Endothelial cell (in vitro differentiated cells): ENCODE results near the gene CLIC6. TPM values are rescaled to one million over a fixed set of nuclear protein-coding genes. Genes with fewer than 3 reads are reported as not detected.

Source experiments
- DNase-seq: peaks from one replicate; pipeline ENCODE4 v3.0.0; 2021; ENCODE audit warnings: low spot score
- H3K27ac Mint-ChIP-seq: one replicate; pipeline ENCODE4 v1.8.0; 2021; ENCODE audit warnings: mixed read lengths, inconsistent platforms; ENCODE audit not compliant: unreplicated experiment
- H3K27me3 Mint-ChIP-seq: one replicate; pipeline ENCODE4 v1.8.0; 2021; ENCODE audit warnings: mild to moderate bottlenecking, moderate library complexity, mixed read lengths, inconsistent platforms; ENCODE audit not compliant: unreplicated experiment
- H3K36me3 Mint-ChIP-seq: one replicate; pipeline ENCODE4 v1.8.0; 2021; ENCODE audit warnings: mild to moderate bottlenecking, low read depth, mixed read lengths, inconsistent platforms; ENCODE audit not compliant: unreplicated experiment
- H3K4me1 Mint-ChIP-seq: one replicate; pipeline ENCODE4 v1.8.0; 2021; ENCODE audit warnings: mild to moderate bottlenecking, mixed read lengths, inconsistent platforms; ENCODE audit not compliant: unreplicated experiment
- H3K4me3 Mint-ChIP-seq: one replicate; pipeline ENCODE4 v1.8.0; 2021; ENCODE audit warnings: mild to moderate bottlenecking, mixed read lengths, inconsistent platforms; ENCODE audit not compliant: unreplicated experiment
- H3K9me3 Mint-ChIP-seq: one replicate; pipeline ENCODE4 v1.8.0; 2021; ENCODE audit warnings: mixed read lengths, inconsistent platforms; ENCODE audit not compliant: unreplicated experiment
- total RNA-seq: library from RNA; stranded (reverse); fragmentation: NEBNext Ultra II Directional; extraction: Animal tissue kit (Norgen Biotek cat#: 25700); gene quantifications from one replicate; pipeline ENCODE4 v1.2.1, GENCODE V29; 2021; ENCODE audit not compliant: unreplicated experiment
- TF ChIP-seq, protein P1 (sequence below): fragments of 200-600 bp; sonication (generic); IDR thresholded peaks from one replicate; pipeline ENCODE4 v1.5.0; 2021; ENCODE audit warnings: antibody characterized with exemption; ENCODE audit not compliant: unreplicated experiment

Gene CLIC6
- total RNA-seq, 1 donor from 2014 or later: 5.4 TPM

DNA sequence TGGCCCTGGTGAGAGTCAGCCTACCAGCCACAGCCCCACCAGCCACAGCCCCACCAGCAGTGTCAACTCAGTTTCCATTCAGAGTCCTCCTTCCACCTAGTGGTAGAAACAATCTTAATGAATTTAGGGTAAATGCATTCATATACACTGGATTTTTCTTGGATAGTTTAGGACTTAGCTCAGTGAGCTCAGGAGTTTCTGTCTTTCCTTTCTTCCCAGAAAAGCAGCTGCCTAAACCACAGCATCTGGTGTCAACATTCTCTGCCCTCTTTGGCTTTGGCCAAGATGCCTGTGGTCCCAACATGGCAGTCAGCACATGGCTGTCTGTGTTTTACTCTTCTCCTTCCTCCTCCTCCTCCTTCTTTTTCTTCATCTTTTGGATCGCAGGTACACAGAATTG lies 94.0 kb downstream of the CLIC6 start:
- no peaks in the 10 kb centered on the region for H3K4me1 Mint-ChIP-seq
- DNase-seq: no peak
- no peaks in the 10 kb centered on the region for H3K36me3 Mint-ChIP-seq
- peaks cover 1% of the 10 kb centered on the region for H3K27me3 Mint-ChIP-seq
- no peak overlapping the region for H3K4me3 Mint-ChIP-seq
- TF ChIP-seq, protein P1, sequence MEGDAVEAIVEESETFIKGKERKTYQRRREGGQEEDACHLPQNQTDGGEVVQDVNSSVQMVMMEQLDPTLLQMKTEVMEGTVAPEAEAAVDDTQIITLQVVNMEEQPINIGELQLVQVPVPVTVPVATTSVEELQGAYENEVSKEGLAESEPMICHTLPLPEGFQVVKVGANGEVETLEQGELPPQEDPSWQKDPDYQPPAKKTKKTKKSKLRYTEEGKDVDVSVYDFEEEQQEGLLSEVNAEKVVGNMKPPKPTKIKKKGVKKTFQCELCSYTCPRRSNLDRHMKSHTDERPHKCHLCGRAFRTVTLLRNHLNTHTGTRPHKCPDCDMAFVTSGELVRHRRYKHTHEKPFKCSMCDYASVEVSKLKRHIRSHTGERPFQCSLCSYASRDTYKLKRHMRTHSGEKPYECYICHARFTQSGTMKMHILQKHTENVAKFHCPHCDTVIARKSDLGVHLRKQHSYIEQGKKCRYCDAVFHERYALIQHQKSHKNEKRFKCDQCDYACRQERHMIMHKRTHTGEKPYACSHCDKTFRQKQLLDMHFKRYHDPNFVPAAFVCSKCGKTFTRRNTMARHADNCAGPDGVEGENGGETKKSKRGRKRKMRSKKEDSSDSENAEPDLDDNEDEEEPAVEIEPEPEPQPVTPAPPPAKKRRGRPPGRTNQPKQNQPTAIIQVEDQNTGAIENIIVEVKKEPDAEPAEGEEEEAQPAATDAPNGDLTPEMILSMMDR: peak; percentile 24
- peaks cover 6% of the 10 kb centered on the region for H3K9me3 Mint-ChIP-seq
- no peak overlapping the region for H3K27ac Mint-ChIP-seq

DNA sequence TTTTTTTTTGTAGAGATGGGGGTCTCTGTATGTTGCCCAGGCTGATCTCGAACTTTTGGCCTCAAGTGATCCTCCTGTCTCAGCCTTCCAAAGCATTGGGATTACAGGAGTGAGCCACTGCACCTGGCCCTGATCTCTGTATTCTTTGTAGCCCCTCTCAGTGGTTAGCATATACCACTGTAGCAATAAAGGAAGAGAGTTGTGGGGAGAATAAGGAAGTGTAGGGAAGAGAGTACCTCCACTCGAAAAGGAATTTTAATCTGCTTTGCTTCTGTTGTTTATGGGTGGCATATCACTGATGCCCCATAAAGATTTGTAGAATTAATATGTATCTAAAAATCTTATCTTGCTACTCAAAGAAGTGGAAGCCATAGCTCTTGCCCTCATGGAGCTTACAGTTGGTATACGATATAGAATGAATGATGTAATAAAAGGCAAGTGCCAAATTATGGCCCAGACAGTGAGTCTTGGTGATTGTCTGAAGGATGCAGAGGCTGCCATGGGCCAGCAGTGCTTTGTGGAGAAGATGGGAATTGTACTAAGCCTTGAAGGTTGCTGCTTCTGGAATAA lies 96.0 kb downstream of the CLIC6 start:
- H3K4me3 Mint-ChIP-seq: no peak overlapping the region
- peaks cover 1% of the 10 kb centered on the region for H3K27me3 Mint-ChIP-seq
- DNase-seq: no peak
- no peaks in the 10 kb centered on the region for H3K36me3 Mint-ChIP-seq
- peaks cover 6% of the 10 kb centered on the region for H3K9me3 Mint-ChIP-seq
- H3K27ac Mint-ChIP-seq: no peak overlapping the region
- H3K4me1 Mint-ChIP-seq: no peaks in the 10 kb centered on the region
- TF ChIP-seq, protein P1: no peak

GRCh38 chr21:34765619-34766018 lies 96.8 kb downstream of the CLIC6 start:
- H3K9me3 Mint-ChIP-seq: peaks cover 6% of the 10 kb centered on the region
- TF ChIP-seq, protein P1: no peak
- no peaks in the 10 kb centered on the region for H3K4me1 Mint-ChIP-seq
- no peak overlapping the region for H3K27ac Mint-ChIP-seq
- DNase-seq: no peak
- H3K36me3 Mint-ChIP-seq: no peaks in the 10 kb centered on the region
- H3K27me3 Mint-ChIP-seq: peaks cover 1% of the 10 kb centered on the region
- no peak overlapping the region for H3K4me3 Mint-ChIP-seq

GRCh38 chr21:34766862-34767261 lies 98.1 kb downstream of the CLIC6 start:
- Mint-ChIP-seq H3K4me3 (no peak overlapping the region), H3K4me1 (no peaks in the 10 kb centered on the region), H3K27ac (no peak overlapping the region), H3K27me3 (no peaks in the 10 kb centered on the region), H3K36me3 (no peaks in the 10 kb centered on the region), H3K9me3 (peaks cover 6% of the 10 kb centered on the region)
- DNase-seq: no peak
- TF ChIP-seq, protein P1: no peak

Other genes with a start within 250 kb of the CLIC6 start
- gene SMIM34, start 245.0 kb upstream of the CLIC6 start, total RNA-seq: not detected
- 0.26 TPM for gene KCNE1, start 156.8 kb upstream of the CLIC6 start, total RNA-seq
- gene RCAN1, start 53.9 kb upstream of the CLIC6 start, total RNA-seq: 9.1 TPM